Tibial artery (tissue), 4 donors: ENCODE results near the gene FMO3.

Source experiments
- DNase-seq, 2 donors: peaks; one replicate each; pipeline ENCODE4 v3.0.0-alpha.2; 2019
- H3K27ac ChIP-seq, 2 donors: fragments of 200-600 bp; sonication (generic) in 1 of 2; 1 replicate in 1 of 2; 2 replicates in 1 of 2; pipeline ENCODE4 v1.5.1; 2018 to 2019; ENCODE audit warnings: mild to moderate bottlenecking in 1 of 2
- H3K27me3 ChIP-seq, 2 donors: fragments of 200-600 bp; sonication (generic) in 1 of 2; one replicate each; pipeline versions ENCODE4 v1.5.1 to v1.6.0; 2016 to 2019
- H3K36me3 ChIP-seq, 3 donors: fragments of 200-600 bp; sonication (generic) in 2 of 3; one replicate each; pipeline ENCODE4 v1.5.1; 2016 to 2019; ENCODE audit warnings: mild to moderate bottlenecking in 2 of 3
- H3K4me1 ChIP-seq, 4 donors: fragments of 200-600 bp; sonication (generic) in 2 of 4; 1 replicate in 3 of 4; 2 replicates in 1 of 4; pipeline ENCODE4 v1.5.1; 2016 to 2019
- H3K4me3 ChIP-seq, 2 donors: fragments of 200-600 bp; sonication (generic) in 1 of 2; 1 replicate in 1 of 2; 2 replicates in 1 of 2; pipeline ENCODE4 v1.5.1; 2018 to 2019; ENCODE audit warnings: mild to moderate bottlenecking in 2 of 2
- H3K9me3 ChIP-seq, 3 donors: fragments of 200-600 bp; sonication (generic) in 1 of 3; one replicate each; pipeline ENCODE4 v1.5.1; 2016 to 2019
- intact Hi-C: fragments of 100-400 bp; cut with DNase I; formaldehyde crosslinking; loops from one replicate; pipeline ENCODE4 v1.15.0; 2023; ENCODE audit warnings: low total_unique reads
- TF ChIP-seq, protein P1 (sequence below), 2 experiments: fragments of 200-600 bp in 1 of 2; fragments of 450-650 bp in 1 of 2; IDR thresholded peaks; one replicate each; pipeline ENCODE4 v1.5.1; 2017 to 2019; ENCODE audit warnings: antibody characterized with exemption in 2 of 2, mild to moderate bottlenecking in 1 of 2, moderate library complexity in 1 of 2

The FMO3 gene

DNA sequence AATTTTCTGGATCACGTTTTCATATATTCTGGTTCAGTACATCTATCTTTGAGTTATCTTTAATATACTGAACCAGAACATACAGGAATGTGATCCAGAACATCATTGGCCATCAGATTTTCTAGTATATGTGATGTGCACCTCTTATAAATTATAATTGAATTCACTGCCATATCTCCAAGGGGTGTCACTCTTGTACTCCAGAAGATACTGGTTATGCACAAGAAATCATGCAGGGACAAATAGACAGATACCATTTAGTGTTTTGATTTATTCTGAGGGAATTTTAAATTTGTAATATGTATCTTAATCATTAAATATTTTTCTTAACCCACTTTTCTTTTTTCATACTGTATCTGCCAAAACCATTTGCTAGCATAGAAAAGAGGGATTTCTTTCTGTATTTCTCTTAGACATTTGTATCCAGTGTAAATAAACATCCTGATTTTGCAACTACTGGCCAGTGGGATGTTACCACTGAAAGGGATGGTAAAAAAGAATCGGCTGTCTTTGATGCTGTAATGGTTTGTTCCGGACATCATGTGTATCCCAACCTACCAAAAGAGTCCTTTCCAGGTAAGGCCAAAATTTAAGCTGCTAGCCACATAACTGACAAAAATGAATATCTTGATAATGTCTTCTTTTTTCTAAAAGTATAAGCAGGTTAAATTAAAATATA, 16.7 kb downstream of the FMO3 start:
- H3K36me3 ChIP-seq, result no peaks in the 10 kb centered on the region
- H3K27me3 ChIP-seq, result no peaks in the 10 kb centered on the region
- H3K27ac ChIP-seq, result peak overlapping the region; percentile 46 to 58
- intact Hi-C loops, result no loop called here
- peaks cover 0 to 52% (median 31%) of the 10 kb centered on the region in 4 donors for H3K4me1 ChIP-seq
- TF ChIP-seq, protein P1, sequence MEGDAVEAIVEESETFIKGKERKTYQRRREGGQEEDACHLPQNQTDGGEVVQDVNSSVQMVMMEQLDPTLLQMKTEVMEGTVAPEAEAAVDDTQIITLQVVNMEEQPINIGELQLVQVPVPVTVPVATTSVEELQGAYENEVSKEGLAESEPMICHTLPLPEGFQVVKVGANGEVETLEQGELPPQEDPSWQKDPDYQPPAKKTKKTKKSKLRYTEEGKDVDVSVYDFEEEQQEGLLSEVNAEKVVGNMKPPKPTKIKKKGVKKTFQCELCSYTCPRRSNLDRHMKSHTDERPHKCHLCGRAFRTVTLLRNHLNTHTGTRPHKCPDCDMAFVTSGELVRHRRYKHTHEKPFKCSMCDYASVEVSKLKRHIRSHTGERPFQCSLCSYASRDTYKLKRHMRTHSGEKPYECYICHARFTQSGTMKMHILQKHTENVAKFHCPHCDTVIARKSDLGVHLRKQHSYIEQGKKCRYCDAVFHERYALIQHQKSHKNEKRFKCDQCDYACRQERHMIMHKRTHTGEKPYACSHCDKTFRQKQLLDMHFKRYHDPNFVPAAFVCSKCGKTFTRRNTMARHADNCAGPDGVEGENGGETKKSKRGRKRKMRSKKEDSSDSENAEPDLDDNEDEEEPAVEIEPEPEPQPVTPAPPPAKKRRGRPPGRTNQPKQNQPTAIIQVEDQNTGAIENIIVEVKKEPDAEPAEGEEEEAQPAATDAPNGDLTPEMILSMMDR (IDR thresholded peaks at IDR 0.05), result no peak
- H3K9me3 ChIP-seq, result no peaks in the 10 kb centered on the region
- no peak for DNase-seq
- no peak overlapping the region for H3K4me3 ChIP-seq

DNA sequence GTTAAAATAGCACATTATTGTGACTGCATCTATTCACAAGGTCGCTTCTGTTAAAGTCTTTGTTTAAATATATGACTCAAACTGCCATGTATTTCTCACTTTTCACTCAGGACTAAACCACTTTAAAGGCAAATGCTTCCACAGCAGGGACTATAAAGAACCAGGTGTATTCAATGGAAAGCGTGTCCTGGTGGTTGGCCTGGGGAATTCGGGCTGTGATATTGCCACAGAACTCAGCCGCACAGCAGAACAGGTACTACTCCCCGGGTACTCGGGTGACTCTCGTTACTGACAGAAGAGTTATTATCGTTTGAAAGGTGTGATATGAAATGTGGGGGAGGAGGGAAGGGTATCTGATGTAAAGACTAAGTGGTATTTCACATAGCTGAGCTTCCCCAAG, 17.3 kb downstream of the FMO3 start:
- H3K27ac ChIP-seq, result peak overlapping the region; percentile 46 to 58
- peaks cover 0 to 57% (median 31%) of the 10 kb centered on the region in 4 donors for H3K4me1 ChIP-seq
- H3K27me3 ChIP-seq, result no peaks in the 10 kb centered on the region
- no peak for DNase-seq
- intact Hi-C loops, result no loop called here
- TF ChIP-seq, protein P1 (IDR thresholded peaks at IDR 0.05), result no peak
- H3K36me3 ChIP-seq, result no peaks in the 10 kb centered on the region
- H3K4me3 ChIP-seq, result no peak overlapping the region
- no peaks in the 10 kb centered on the region for H3K9me3 ChIP-seq

DNA sequence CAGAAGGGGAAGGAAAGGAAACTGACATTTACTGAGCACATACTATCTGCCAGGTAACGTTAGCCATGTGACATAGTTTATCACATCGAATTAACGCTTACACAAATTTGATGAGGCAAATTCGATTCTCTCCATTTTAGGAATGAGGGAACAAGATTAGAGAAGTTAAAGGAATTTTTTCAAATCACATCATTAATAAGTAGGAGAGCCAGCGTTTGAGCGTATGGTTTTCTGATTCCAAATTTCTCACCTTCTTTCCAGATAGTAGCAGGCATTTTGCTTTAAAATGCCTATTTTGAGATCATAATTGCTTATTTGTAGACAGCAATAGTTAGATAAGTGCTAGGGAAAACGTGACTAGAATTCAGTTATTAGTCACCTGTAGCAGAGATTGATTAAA, 19.3 kb downstream of the FMO3 start:
- no peak for DNase-seq
- Histone ChIP-seq H3K27me3 (no peaks in the 10 kb centered on the region), H3K36me3 (no peaks in the 10 kb centered on the region), H3K27ac (no peak overlapping the region), H3K9me3 (no peaks in the 10 kb centered on the region), H3K4me3 (no peak overlapping the region), H3K4me1 (peaks cover 0 to 77% (median 34%) of the 10 kb centered on the region in 4 donors)
- intact Hi-C loops, result no loop called here
- TF ChIP-seq, protein P1 (IDR thresholded peaks at IDR 0.05), result no peak

DNA sequence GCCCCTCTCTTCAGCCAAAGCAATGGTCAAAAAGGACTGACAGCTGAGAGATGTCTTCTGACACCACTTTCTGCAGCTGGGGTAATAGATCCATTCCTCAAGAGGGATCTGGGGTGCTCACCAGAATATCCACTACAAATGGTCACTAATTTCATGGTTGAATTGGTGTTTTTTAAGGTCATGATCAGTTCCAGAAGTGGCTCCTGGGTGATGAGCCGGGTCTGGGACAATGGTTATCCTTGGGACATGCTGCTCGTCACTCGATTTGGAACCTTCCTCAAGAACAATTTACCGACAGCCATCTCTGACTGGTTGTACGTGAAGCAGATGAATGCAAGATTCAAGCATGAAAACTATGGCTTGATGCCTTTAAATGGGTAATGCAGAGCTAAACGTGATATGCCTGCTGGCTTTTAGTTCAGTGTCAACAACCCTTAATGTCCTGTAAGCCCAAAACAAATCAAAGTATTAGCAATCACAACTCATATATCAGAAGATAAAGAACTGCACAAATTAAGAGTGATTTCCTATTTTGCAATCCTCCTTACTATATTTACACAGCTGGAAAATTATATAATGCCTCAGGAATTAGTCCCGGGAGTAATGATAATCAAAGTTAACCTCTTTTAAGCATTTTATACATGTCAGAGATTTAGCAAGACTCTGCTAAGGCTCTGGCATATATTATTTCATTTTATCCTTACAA, 20.1 kb downstream of the FMO3 start:
- H3K4me3 ChIP-seq, result no peak overlapping the region
- no peaks in the 10 kb centered on the region for H3K27me3 ChIP-seq
- H3K36me3 ChIP-seq, result no peaks in the 10 kb centered on the region
- TF ChIP-seq, protein P1 (IDR thresholded peaks at IDR 0.05), result no peak
- no peak for DNase-seq
- peaks cover 0 to 85% (median 40%) of the 10 kb centered on the region in 4 donors for H3K4me1 ChIP-seq
- H3K27ac ChIP-seq, result peak overlapping the region; percentile 76
- intact Hi-C loops, result no loop called here
- no peaks in the 10 kb centered on the region for H3K9me3 ChIP-seq

DNA sequence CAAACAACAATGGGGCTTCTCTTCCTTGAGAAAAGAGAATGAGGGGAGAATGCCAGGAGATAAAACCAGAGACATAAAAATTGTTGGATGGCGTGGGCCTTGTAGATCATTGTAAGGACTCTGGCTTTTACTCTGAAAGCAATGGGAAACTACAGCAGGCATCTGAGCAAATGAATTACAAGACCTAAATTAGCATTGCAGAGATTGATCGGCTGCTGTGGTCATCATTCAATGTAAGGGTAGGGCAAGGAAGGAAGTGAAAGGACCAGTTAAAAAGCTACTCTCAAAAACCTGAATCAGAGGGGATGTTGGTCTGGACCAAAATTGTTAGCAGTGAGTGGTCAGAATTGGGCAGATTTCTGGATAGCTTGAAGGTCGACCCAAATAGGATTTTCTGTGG, 21.4 kb downstream of the FMO3 start:
- H3K4me3 ChIP-seq, result no peak overlapping the region
- intact Hi-C loops, result no loop called here
- no peaks in the 10 kb centered on the region for H3K9me3 ChIP-seq
- peaks cover 0 to 99% (median 47%) of the 10 kb centered on the region in 4 donors for H3K4me1 ChIP-seq
- TF ChIP-seq, protein P1 (IDR thresholded peaks at IDR 0.05), result no peak
- no peak for DNase-seq
- no peaks in the 10 kb centered on the region for H3K36me3 ChIP-seq
- H3K27me3 ChIP-seq, result no peaks in the 10 kb centered on the region
- peak overlapping the region; percentile 76 for H3K27ac ChIP-seq
